Vagina (tissue), 2 donors: Measurements from ENCODE around the gene WNT7B.

Source experiments
- POLR2A ChIP-seq, 2 donors: fragments of 450-650 bp; IDR thresholded peaks; one replicate each; pipeline ENCODE4 v1.6.1; 2017; ENCODE audit warnings: antibody characterized with exemption in 2 of 2, mild to moderate bottlenecking in 2 of 2, moderate library complexity in 2 of 2
- TF ChIP-seq, protein P1 (sequence below), 3 experiments: fragments of 450-650 bp in 2 of 3; fragments of 200-600 bp in 1 of 3; sonication (generic) in 1 of 3; IDR thresholded peaks; one replicate each; pipeline ENCODE4 v1.5.1; 2017 to 2019; ENCODE audit warnings: antibody characterized with exemption in 3 of 3, mild to moderate bottlenecking in 2 of 3, moderate library complexity in 2 of 3

- no peak for TF ChIP-seq POLR2A (IDR thresholded peaks at IDR 0.05)
- TF ChIP-seq, protein P1, sequence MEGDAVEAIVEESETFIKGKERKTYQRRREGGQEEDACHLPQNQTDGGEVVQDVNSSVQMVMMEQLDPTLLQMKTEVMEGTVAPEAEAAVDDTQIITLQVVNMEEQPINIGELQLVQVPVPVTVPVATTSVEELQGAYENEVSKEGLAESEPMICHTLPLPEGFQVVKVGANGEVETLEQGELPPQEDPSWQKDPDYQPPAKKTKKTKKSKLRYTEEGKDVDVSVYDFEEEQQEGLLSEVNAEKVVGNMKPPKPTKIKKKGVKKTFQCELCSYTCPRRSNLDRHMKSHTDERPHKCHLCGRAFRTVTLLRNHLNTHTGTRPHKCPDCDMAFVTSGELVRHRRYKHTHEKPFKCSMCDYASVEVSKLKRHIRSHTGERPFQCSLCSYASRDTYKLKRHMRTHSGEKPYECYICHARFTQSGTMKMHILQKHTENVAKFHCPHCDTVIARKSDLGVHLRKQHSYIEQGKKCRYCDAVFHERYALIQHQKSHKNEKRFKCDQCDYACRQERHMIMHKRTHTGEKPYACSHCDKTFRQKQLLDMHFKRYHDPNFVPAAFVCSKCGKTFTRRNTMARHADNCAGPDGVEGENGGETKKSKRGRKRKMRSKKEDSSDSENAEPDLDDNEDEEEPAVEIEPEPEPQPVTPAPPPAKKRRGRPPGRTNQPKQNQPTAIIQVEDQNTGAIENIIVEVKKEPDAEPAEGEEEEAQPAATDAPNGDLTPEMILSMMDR (IDR thresholded peaks at IDR 0.05), result no peak
Observed at GRCh38 chr22:45881524-45881875, 95.5 kb downstream of the WNT7B start.
